ENCODE measurements around the gene ADCYAP1R1. TPM values are rescaled to one million over a fixed set of nuclear protein-coding genes. Genes with fewer than 3 reads are reported as not detected.

ADCYAP1R1 gene
- total RNA-seq, 1 donor from 2014 or later: not detected

GRCh38 chr7:31102151-31102972 is 50.3 kb downstream of the ADCYAP1R1 start:
- no peak for DNase-seq (ENCODE audit: low spot score)
- H3K27ac Mint-ChIP-seq: no peak overlapping the region
- intact Hi-C loops (cut with micrococcal nuclease): no loop called here
- no peak overlapping the region for H3K4me3 Mint-ChIP-seq (ENCODE audit: low read depth)
- no peaks in the 10 kb centered on the region for H3K9me3 Mint-ChIP-seq
- H3K36me3 Mint-ChIP-seq (ENCODE audit: low read depth): no peaks in the 10 kb centered on the region
- no peaks in the 10 kb centered on the region for H3K4me1 Mint-ChIP-seq (ENCODE audit: low read depth)
- no peaks in the 10 kb centered on the region for H3K27me3 Mint-ChIP-seq (ENCODE audit: low read depth)

DNA sequence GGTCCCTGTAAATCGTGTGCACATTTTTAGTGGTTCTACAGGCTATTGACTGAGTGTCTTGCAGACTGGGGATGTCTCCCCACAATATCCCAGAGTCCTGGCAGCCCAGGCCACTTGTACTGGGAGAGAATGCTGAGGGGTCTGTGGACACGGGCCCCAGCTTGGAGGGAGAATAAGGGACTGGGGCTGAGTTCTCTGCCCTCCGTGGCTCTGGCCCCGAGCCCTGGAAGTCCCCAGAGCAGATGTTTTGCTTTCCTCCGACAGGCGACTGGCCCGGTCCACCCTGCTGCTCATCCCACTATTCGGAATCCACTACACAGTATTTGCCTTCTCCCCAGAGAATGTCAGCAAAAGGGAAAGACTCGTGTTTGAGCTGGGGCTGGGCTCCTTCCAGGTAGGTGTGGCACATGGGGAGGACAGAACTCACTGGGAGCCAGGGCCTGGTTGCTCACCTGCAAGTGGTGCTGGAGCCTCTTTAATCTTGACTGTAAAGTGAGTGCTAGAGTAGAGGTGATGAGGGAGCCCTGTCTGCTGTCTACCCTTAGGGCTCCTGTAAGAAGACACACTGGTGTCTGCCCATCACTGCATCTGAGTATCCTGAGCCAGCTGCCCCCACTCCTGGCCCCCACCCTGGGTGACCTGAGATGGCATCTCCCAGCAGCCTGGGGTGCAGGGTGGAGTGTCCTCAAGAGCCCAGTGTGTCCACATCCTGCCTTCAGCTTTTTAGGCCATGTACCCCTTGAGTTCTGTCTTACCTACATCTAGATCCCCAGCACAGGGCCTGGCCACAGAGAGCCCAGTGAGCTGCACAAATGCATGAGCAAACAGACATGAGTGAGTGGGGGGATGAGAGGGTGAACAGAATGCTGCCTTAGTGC is 51.1 kb downstream of the ADCYAP1R1 start:
- Mint-ChIP-seq H3K36me3 (ENCODE audit: low read depth) (no peaks in the 10 kb centered on the region), H3K4me1 (ENCODE audit: low read depth) (no peaks in the 10 kb centered on the region), H3K27me3 (ENCODE audit: low read depth) (no peaks in the 10 kb centered on the region), H3K9me3 (no peaks in the 10 kb centered on the region), H3K27ac (no peak overlapping the region), H3K4me3 (ENCODE audit: low read depth) (no peak overlapping the region)
- DNase-seq (ENCODE audit: low spot score): no peak
- intact Hi-C loops (cut with micrococcal nuclease): no loop called here

DNA sequence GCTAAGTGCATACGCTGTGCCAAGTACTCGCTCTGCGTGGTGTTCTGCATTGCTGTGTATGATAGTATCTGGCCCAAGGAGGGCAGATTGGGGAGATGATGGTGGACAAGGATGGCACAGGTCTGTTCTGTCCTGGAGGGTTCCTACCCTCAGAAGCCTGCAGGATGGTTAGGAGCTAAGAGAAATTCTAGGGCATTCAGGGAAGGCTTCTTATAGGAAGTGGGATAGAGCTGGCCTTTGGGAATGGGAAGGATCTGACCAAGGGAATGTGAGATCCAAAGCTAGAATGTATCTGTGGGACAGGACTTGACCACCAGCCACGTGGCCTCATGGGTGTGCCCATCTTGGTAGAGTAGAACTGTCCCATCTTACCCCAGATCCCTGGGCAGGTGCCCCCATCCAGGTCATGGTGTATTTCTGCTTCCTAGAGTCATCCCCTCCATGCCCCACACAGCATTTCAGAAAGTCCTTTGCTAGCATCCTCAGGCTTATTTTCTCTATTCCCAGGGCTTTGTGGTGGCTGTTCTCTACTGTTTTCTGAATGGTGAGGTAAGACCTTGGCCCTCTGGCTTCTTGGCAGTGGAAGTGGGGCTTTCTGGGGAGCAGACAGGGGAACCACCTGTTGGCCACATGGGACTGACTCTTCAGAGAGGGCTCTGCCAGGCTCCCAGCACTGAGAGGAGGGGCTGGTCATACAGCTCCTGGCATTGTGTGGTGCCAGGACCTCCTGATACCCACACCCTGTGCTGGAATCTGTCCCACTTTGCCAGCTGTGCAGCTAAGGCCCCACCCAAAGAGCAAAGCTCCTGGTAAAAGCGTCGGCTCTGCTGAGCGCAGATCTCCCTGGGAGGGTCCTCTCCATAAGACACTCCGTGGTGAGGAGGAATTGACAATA is 52.5 kb downstream of the ADCYAP1R1 start:
- DNase-seq (ENCODE audit: low spot score): no peak
- Mint-ChIP-seq H3K36me3 (ENCODE audit: low read depth) (no peaks in the 10 kb centered on the region), H3K4me3 (ENCODE audit: low read depth) (no peak overlapping the region)

DNA sequence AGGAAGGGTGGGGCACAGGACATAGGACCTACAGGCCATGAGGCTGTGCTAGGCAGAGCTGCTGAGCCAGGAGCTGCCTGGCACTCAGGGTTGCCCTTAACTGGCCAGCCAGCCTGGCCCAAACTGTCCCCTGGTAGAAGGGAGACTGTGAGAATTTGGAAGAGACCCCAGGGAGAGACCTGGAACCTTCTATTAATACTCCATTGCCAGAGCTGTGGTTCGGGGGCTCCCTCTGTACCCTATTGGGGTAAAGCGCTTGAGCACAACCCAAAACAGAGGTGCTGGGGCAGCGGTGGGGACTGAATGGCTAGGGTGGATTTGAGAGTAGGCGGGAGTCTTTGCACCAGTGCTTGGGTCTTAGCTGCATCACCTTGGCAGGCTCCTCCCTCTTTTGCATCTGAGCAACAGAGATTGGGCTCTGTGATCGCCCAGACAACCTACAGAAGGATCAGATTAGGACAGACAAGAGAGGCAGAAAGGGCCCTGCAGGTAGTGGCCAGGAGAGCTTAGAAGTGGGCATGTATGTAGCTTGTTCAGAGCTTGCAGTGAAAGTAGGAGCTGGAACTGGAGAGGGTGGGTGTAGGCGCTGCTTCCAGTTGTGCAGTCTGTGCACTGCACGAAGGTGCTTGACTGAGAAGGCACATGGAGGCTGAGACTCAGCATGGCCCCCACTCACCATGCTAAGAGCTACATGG is 53.3 kb downstream of the ADCYAP1R1 start:
- no peaks in the 10 kb centered on the region for H3K27me3 Mint-ChIP-seq (ENCODE audit: low read depth)
- no peaks in the 10 kb centered on the region for H3K4me1 Mint-ChIP-seq (ENCODE audit: low read depth)
- H3K36me3 Mint-ChIP-seq (ENCODE audit: low read depth): no peaks in the 10 kb centered on the region
- no peak overlapping the region for H3K4me3 Mint-ChIP-seq (ENCODE audit: low read depth)
- DNase-seq (ENCODE audit: low spot score): no peak
- H3K27ac Mint-ChIP-seq: no peak overlapping the region
- intact Hi-C loops (cut with micrococcal nuclease): no loop called here
- no peaks in the 10 kb centered on the region for H3K9me3 Mint-ChIP-seq

More for the DNA sequence above, 52.5 kb downstream of the ADCYAP1R1 start:
- no peaks in the 10 kb centered on the region for H3K9me3 Mint-ChIP-seq
- no peaks in the 10 kb centered on the region for H3K4me1 Mint-ChIP-seq (ENCODE audit: low read depth)
- no peaks in the 10 kb centered on the region for H3K27me3 Mint-ChIP-seq (ENCODE audit: low read depth)
- H3K27ac Mint-ChIP-seq: no peak overlapping the region
- intact Hi-C loops (cut with micrococcal nuclease): no loop called here

- no peak overlapping the region for H3K4me3 Mint-ChIP-seq (ENCODE audit: low read depth)
- no peaks in the 10 kb centered on the region for H3K9me3 Mint-ChIP-seq
- intact Hi-C loops (cut with micrococcal nuclease): no loop called here
- DNase-seq (ENCODE audit: low spot score): no peak
- no peaks in the 10 kb centered on the region for H3K4me1 Mint-ChIP-seq (ENCODE audit: low read depth)
- H3K36me3 Mint-ChIP-seq (ENCODE audit: low read depth): no peaks in the 10 kb centered on the region
- H3K27me3 Mint-ChIP-seq (ENCODE audit: low read depth): no peaks in the 10 kb centered on the region
- no peak overlapping the region for H3K27ac Mint-ChIP-seq
Observed at GRCh38 chr7:31106303-31107105, 54.4 kb downstream of the ADCYAP1R1 start.

DNA sequence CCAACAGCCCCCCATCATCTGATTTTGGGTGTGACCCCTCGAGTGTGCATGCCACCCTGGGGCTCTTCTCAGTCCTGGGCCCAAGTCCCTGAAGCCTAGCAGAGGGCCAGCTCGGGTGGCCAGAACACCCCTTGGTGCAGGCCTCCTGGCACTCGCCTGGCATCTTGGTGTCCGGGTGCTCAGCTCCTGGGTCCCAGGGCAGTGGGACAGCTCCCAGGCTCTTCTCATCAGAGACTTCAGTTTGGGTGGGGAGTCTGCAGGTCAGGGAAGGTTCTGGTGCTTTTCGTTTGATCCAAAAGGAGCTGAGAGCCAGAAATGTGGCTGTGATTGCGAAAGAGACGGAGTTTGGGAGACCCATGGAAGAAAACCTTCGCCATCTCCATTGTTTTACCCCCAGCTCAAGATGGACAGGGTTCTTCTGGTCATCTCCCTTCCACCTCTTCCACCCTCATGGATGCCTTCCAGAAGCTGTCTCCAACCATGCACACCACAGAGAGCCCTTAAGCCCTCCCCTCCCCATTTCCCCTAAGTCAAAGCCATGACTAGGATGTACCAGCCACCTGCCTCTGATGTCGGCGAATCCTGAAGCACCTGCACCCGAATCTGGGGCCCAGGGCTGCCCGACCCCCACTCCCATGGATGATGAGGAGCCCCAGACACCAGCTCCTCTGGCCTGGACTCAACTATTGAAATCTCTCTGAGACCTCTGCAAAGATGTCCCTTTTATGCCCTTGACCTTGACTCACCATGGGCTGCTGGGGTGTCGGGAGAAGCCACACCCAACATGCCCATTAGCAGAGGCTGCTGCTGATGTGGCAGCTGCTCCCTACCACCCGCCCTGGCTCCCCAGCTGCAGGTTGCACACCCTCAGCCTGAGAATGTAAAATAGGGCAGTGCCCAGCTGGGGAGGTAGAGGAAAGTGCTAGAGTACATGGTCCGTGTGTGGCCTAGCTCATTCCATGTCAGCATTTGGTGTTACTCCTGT is 55.3 kb downstream of the ADCYAP1R1 start:
- H3K27ac Mint-ChIP-seq: no peak overlapping the region
- no peak for DNase-seq (ENCODE audit: low spot score)
- H3K4me1 Mint-ChIP-seq (ENCODE audit: low read depth): no peaks in the 10 kb centered on the region
- no peaks in the 10 kb centered on the region for H3K27me3 Mint-ChIP-seq (ENCODE audit: low read depth)
- H3K36me3 Mint-ChIP-seq (ENCODE audit: low read depth): no peaks in the 10 kb centered on the region
- intact Hi-C loops (cut with micrococcal nuclease): no loop called here
- H3K9me3 Mint-ChIP-seq: no peaks in the 10 kb centered on the region
- H3K4me3 Mint-ChIP-seq (ENCODE audit: low read depth): no peak overlapping the region

DNA sequence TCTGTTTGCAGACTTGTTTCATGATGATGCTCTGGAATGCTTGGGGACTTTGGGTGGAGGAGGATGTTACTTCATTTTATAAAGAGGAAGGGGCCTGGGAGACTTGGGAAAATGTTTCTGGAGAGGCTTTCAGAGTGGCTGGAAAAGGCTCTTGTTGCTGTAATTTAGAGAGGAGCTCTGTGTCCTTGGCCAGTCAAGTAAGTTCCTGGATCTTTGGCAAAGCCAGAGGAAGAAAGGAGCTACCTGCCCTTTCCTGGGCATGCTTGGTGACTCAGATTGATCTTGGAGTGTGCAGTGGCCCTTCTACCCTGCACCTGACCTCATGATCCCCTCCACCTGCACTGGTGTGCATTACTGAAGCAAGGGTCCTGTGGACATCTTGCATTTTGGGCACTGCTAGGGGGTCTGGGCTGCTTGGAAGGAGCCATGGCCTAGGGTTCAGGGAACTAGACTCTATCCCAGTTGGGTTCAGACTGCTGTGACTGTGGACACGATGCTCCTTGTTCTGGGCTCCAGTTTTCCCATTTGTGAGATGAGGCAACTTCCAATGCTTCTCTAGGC is 56.1 kb downstream of the ADCYAP1R1 start:
- no peak overlapping the region for H3K27ac Mint-ChIP-seq
- H3K27me3 Mint-ChIP-seq (ENCODE audit: low read depth): no peaks in the 10 kb centered on the region
- H3K4me1 Mint-ChIP-seq (ENCODE audit: low read depth): no peaks in the 10 kb centered on the region
- intact Hi-C loops (cut with micrococcal nuclease): no loop called here
- H3K4me3 Mint-ChIP-seq (ENCODE audit: low read depth): no peak overlapping the region
- DNase-seq (ENCODE audit: low spot score): no peak
- no peaks in the 10 kb centered on the region for H3K9me3 Mint-ChIP-seq
- no peaks in the 10 kb centered on the region for H3K36me3 Mint-ChIP-seq (ENCODE audit: low read depth)

DNA sequence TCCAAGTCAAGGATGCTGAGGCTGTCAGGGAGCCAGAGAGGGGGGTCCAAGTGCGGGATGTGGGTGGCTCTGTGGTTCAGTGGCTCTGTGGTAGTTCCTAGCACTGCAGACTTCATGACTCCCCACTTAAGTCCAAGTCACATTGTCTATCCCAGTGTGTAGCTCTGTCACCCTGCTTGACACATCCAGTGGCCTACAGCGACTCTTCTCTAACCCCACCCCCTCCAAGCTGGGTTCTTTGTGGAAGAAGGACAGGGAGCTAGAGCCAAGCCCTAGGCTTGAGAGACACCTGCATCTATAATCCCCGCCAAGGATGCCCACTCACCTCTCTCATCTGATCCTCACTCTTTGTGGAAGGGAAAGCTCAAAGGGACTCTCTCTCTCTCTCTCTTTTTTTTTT is 57.6 kb downstream of the ADCYAP1R1 start:
- intact Hi-C loops (cut with micrococcal nuclease): no loop called here
- no peaks in the 10 kb centered on the region for H3K36me3 Mint-ChIP-seq (ENCODE audit: low read depth)
- no peaks in the 10 kb centered on the region for H3K27me3 Mint-ChIP-seq (ENCODE audit: low read depth)
- H3K27ac Mint-ChIP-seq: no peak overlapping the region
- no peak overlapping the region for H3K4me3 Mint-ChIP-seq (ENCODE audit: low read depth)
- H3K9me3 Mint-ChIP-seq: no peaks in the 10 kb centered on the region
- H3K4me1 Mint-ChIP-seq (ENCODE audit: low read depth): no peaks in the 10 kb centered on the region
- DNase-seq (ENCODE audit: low spot score): no peak

DNA sequence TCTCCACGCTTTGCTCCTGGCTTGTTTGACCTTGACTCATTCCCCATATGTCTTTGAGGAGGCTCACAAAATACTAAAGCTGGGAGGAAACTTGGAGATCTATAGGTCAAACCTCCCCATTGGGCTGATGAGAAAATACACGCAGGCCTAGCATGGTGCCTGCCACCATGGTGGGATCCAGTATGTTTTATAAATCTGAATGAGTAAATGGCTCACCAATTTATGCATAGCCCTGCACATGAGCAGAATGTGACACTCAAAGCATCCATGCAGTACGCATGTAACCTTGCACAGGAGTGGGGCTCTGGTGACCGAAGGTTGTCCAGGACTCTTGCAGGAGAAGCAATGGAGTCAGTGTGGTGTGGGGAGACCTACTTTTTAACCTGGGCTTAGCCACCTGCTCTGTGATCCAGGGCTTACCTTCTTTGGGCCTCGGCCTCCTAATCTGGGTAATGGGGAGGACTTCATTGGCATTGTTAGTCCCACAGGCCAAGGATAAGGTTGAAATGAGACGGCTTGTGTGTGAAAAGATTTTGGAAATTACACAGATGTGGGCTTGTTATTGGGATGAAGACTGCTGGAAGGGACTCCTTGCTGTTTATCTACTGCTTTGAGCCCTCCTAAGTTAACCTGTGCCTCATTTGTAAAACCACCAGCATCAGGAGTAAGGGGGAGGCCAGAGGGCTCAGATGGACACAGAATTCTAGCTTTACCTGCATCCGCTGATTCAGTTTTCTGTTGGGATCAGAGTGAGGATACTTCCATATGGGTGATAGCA is 58.4 kb downstream of the ADCYAP1R1 start:
- no peak overlapping the region for H3K27ac Mint-ChIP-seq
- no peaks in the 10 kb centered on the region for H3K27me3 Mint-ChIP-seq (ENCODE audit: low read depth)
- H3K4me3 Mint-ChIP-seq (ENCODE audit: low read depth): no peak overlapping the region
- intact Hi-C loops (cut with micrococcal nuclease): no loop called here
- H3K4me1 Mint-ChIP-seq (ENCODE audit: low read depth): no peaks in the 10 kb centered on the region
- DNase-seq (ENCODE audit: low spot score): no peak
- no peaks in the 10 kb centered on the region for H3K9me3 Mint-ChIP-seq
- H3K36me3 Mint-ChIP-seq (ENCODE audit: low read depth): no peaks in the 10 kb centered on the region

GRCh38 chr7:31111109-31111451 is 59.0 kb downstream of the ADCYAP1R1 start:
- no peak for DNase-seq (ENCODE audit: low spot score)
- H3K9me3 Mint-ChIP-seq: no peaks in the 10 kb centered on the region
- H3K36me3 Mint-ChIP-seq (ENCODE audit: low read depth): no peaks in the 10 kb centered on the region
- intact Hi-C loops (cut with micrococcal nuclease): no loop called here
- H3K4me1 Mint-ChIP-seq (ENCODE audit: low read depth): no peaks in the 10 kb centered on the region
- no peak overlapping the region for H3K4me3 Mint-ChIP-seq (ENCODE audit: low read depth)
- no peak overlapping the region for H3K27ac Mint-ChIP-seq
- H3K27me3 Mint-ChIP-seq (ENCODE audit: low read depth): no peaks in the 10 kb centered on the region

All from activated T-helper 2 cell treated with anti-CD3 and anti-CD28 coated beads, Interferon-gamma antibody, Interleukin-2, Interleukin-4, amounts not matched to agents 10 μg/mL and 5 μg/mL and 100 μg/mL, durations not matched to agents 14 hours and 24 hours and 36 hours (primary cell).